ENCODE measurements around the gene ZFAND6. TPM values are rescaled to one million over a fixed set of nuclear protein-coding genes. Genes with fewer than 3 reads are reported as not detected.

The ZFAND6 gene

DNA sequence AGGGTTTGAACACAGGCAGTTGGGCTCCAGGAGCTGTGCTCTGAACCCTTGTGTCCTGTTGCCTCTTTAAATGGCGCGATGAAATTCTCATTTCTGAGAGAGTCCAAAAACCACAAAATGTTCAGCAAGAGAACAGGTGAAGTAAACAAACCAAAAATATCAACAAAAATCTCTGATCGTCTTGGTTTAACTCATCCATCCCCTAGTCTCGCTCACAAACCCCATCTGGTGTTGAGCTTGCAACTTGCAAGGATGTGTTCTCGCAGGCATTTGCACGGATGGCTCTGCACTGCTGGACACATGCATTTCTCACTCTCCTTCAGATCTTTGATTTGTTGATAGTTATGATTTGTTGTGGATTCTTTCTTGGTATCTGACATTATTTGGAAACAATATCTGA is 124.4 kb downstream of the ZFAND6 start:
- Histone ChIP-seq H3K9ac (ENCODE audit: low read depth, low read length) (no peak overlapping the region), H3K4me1 (ENCODE audit: control insufficient read depth, insufficient read depth, low read length) (peaks cover 22% of the 10 kb centered on the region), H3K36me3 (ENCODE audit: insufficient read depth, low read length) (peaks cover 43% of the 10 kb centered on the region), H3K4me3 (ENCODE audit: low read length) (no peak overlapping the region), H3K9me3 (replicated peaks; ENCODE audit: low read length) (no peaks in the 10 kb centered on the region), H3K4me2 (ENCODE audit: low read length) (no peak overlapping the region), H3K27me3 (ENCODE audit: control insufficient read depth, insufficient read depth, low read length) (no peaks in the 10 kb centered on the region)

DNA sequence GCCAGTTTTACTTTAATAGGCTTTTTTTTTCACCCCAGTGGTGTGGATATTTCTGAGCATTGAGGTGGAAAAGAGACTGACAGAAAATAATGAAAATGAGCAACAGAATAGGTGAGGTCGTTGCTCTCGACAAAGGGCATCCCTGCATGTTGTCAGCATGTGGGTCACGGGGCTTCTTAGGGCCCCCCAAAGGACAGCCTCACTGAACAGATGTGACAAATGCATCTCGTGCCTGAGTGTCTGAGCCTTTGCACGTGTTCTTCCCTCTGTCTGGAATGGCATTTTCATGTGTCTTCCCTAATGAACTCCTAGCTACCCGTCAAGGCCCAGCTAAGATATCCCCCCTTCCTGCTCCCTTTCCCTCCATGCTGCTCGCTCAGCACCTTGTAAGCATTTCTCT is 125.1 kb downstream of the ZFAND6 start:
- no peak overlapping the region for H3K4me2 ChIP-seq (ENCODE audit: low read length)
- no peaks in the 10 kb centered on the region for H3K9me3 ChIP-seq (replicated peaks; ENCODE audit: low read length)
- H3K9ac ChIP-seq (ENCODE audit: low read depth, low read length) = no peak overlapping the region
- H3K4me3 ChIP-seq (ENCODE audit: low read length) = no peak overlapping the region
- peaks cover 18% of the 10 kb centered on the region for H3K4me1 ChIP-seq (ENCODE audit: control insufficient read depth, insufficient read depth, low read length)
- H3K27me3 ChIP-seq (ENCODE audit: control insufficient read depth, insufficient read depth, low read length) = no peaks in the 10 kb centered on the region
- peaks cover 43% of the 10 kb centered on the region for H3K36me3 ChIP-seq (ENCODE audit: insufficient read depth, low read length)

DNA sequence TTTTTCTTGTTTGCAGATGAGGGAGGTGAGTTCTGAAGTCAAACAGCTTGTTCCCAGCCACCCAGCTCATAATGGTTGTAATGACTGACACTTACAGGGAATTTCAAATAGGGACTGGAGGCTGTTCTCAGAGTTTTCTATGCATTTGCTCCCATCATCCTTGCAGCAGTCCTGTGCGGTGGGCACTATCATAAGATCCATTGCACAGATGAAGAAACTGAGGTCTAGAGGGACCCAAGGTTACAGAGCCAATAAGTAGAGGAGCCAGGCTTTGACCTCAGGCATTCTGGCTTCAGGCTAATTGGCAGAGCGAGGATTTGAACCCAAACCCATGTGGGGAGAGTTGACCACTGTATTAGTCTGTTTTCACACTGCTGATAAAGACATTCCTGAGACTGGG is 125.7 kb downstream of the ZFAND6 start:
- Histone ChIP-seq H3K9ac (ENCODE audit: low read depth, low read length) (no peak overlapping the region), H3K4me2 (ENCODE audit: low read length) (no peak overlapping the region), H3K27me3 (ENCODE audit: control insufficient read depth, insufficient read depth, low read length) (no peaks in the 10 kb centered on the region), H3K4me1 (ENCODE audit: control insufficient read depth, insufficient read depth, low read length) (peaks cover 12% of the 10 kb centered on the region), H3K9me3 (replicated peaks; ENCODE audit: low read length) (no peaks in the 10 kb centered on the region), H3K36me3 (ENCODE audit: insufficient read depth, low read length) (peaks cover 41% of the 10 kb centered on the region), H3K4me3 (ENCODE audit: low read length) (no peak overlapping the region)

DNA sequence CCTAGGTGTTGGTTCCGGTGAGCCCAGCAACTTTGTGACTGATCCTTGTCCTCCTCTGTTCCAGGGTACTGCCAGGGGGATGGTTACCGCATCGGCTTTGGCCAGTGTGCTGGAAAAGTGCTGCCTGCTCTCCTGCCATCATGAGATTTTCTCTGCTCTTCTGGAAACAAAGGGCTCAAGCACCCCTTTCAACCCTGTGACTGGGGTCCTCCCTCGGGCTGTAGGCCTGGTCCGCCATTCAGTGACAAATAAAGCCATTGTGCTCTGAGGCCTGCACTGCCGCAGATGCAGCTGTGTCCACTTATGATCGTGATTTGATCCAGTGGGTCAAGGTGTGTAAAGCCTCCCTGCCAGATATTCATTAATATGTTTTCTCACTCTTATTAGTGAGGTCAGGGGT is 126.6 kb downstream of the ZFAND6 start:
- no peak overlapping the region for H3K4me2 ChIP-seq (ENCODE audit: low read length)
- H3K36me3 ChIP-seq (ENCODE audit: insufficient read depth, low read length) = peaks cover 32% of the 10 kb centered on the region
- no peaks in the 10 kb centered on the region for H3K27me3 ChIP-seq (ENCODE audit: control insufficient read depth, insufficient read depth, low read length)
- no peaks in the 10 kb centered on the region for H3K9me3 ChIP-seq (replicated peaks; ENCODE audit: low read length)
- no peak overlapping the region for H3K4me3 ChIP-seq (ENCODE audit: low read length)
- peaks cover 11% of the 10 kb centered on the region for H3K4me1 ChIP-seq (ENCODE audit: control insufficient read depth, insufficient read depth, low read length)
- no peak overlapping the region for H3K9ac ChIP-seq (ENCODE audit: low read depth, low read length)

DNA sequence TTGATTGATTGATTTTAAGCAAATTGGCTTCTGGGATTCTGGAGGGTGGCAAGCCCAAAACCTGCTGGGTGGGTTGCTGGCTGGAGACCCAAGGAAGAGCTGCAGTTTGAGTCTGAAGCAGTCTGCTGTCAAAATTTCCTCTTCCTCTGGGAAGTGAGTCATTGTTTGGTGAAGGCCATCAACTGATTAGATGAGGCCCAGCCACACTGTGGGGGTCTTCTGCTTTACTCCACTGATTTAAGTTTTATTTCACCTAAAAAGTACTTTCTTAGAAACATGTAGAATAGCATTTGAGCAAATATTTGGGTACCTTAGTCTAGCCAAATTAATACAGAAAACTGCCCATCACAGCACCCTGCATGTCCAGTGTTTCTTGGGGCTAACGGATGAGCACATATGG is 127.1 kb downstream of the ZFAND6 start:
- Histone ChIP-seq H3K9ac (ENCODE audit: low read depth, low read length) (no peak overlapping the region), H3K4me1 (ENCODE audit: control insufficient read depth, insufficient read depth, low read length) (peaks cover 11% of the 10 kb centered on the region), H3K9me3 (replicated peaks; ENCODE audit: low read length) (no peaks in the 10 kb centered on the region), H3K4me3 (ENCODE audit: low read length) (no peak overlapping the region), H3K36me3 (ENCODE audit: insufficient read depth, low read length) (peaks cover 31% of the 10 kb centered on the region), H3K27me3 (ENCODE audit: control insufficient read depth, insufficient read depth, low read length) (no peaks in the 10 kb centered on the region), H3K4me2 (ENCODE audit: low read length) (no peak overlapping the region)

Small RNA genes lying within 50 kb of the gene (small RNA-seq; reads per million reads assigned to genes)
- gene RF00017 = not detected
